Dendritic cell treated with granulocyte-macrophage colony-stimulating factor and Interleukin-4, amounts not matched to agents 40 ng/mL and 50 ng/mL, for 4 days (primary cell): ENCODE data around the gene BARHL2.

Experiments used
- H3K27ac Mint-ChIP-seq: one replicate; pipeline ENCODE4 v1.8.0; 2022; ENCODE audit warnings: mild to moderate bottlenecking, mixed read lengths
- H3K27me3 Mint-ChIP-seq: one replicate; pipeline ENCODE4 v1.8.0; 2022; ENCODE audit warnings: mild to moderate bottlenecking, mixed read lengths
- H3K36me3 Mint-ChIP-seq: one replicate; pipeline ENCODE4 v1.8.0; 2022; ENCODE audit warnings: low read depth, mixed read lengths
- H3K4me1 Mint-ChIP-seq: one replicate; pipeline ENCODE4 v1.8.0; 2022; ENCODE audit warnings: low read depth, mixed read lengths
- H3K4me3 Mint-ChIP-seq: one replicate; pipeline ENCODE4 v1.8.0; 2022; ENCODE audit warnings: mild to moderate bottlenecking, moderate library complexity, mixed read lengths
- H3K9me3 Mint-ChIP-seq: one replicate; pipeline ENCODE4 v1.8.0; 2022; ENCODE audit warnings: mixed read lengths
- intact Hi-C: fragments of 100-400 bp; cut with micrococcal nuclease; formaldehyde crosslinking; loops from one replicate; pipeline ENCODE4 v1.15.0; 2022

BARHL2 gene

GRCh38 chr1:90728502-90729287, 11.6 kb upstream of the BARHL2 start:
- H3K27ac Mint-ChIP-seq = no peak overlapping the region
- no peaks in the 10 kb centered on the region for H3K9me3 Mint-ChIP-seq

GRCh38 chr1:90727917-90728501, 10.9 kb upstream of the BARHL2 start:
- Mint-ChIP-seq H3K9me3 (no peaks in the 10 kb centered on the region), H3K4me3 (no peak overlapping the region), H3K27me3 (peaks cover 94% of the 10 kb centered on the region), H3K4me1 (peaks cover 69% of the 10 kb centered on the region), H3K36me3 (no peaks in the 10 kb centered on the region), H3K27ac (no peak overlapping the region)
- intact Hi-C loops = loop anchor here (10.0 kb wide), 1 partner anchor 117 kb away; no protein-coding TSS in a partner anchor

More at GRCh38 chr1:90728502-90729287, 11.6 kb upstream of the BARHL2 start:
- Mint-ChIP-seq H3K36me3 (no peaks in the 10 kb centered on the region), H3K4me1 (peaks cover 62% of the 10 kb centered on the region), H3K27me3 (peaks cover 94% of the 10 kb centered on the region), H3K4me3 (no peak overlapping the region)
- intact Hi-C loops = loop anchor here (10.0 kb wide), 1 partner anchor 116 kb away; no protein-coding TSS in a partner anchor

GRCh38 chr1:90726986-90727480, 9.9 kb upstream of the BARHL2 start:
- Mint-ChIP-seq H3K9me3 (no peaks in the 10 kb centered on the region), H3K27ac (no peak overlapping the region), H3K27me3 (peaks cover 95% of the 10 kb centered on the region), H3K4me3 (no peak overlapping the region), H3K36me3 (no peaks in the 10 kb centered on the region), H3K4me1 (peaks cover 71% of the 10 kb centered on the region)
- intact Hi-C loops = loop anchor here (10.0 kb wide), 1 partner anchor 118 kb away; no protein-coding TSS in a partner anchor

GRCh38 chr1:90726425-90726985, 9.4 kb upstream of the BARHL2 start:
- Mint-ChIP-seq H3K27me3 (peaks cover 97% of the 10 kb centered on the region), H3K4me3 (no peak overlapping the region), H3K4me1 (peaks cover 75% of the 10 kb centered on the region), H3K27ac (no peak overlapping the region), H3K9me3 (no peaks in the 10 kb centered on the region), H3K36me3 (no peaks in the 10 kb centered on the region)
- intact Hi-C loops = loop anchor here (10.0 kb wide), 1 partner anchor 118 kb away; no protein-coding TSS in a partner anchor

- peaks cover 75% of the 10 kb centered on the region for H3K4me1 Mint-ChIP-seq
- no peaks in the 10 kb centered on the region for H3K36me3 Mint-ChIP-seq
- no peak overlapping the region for H3K27ac Mint-ChIP-seq
- no peaks in the 10 kb centered on the region for H3K9me3 Mint-ChIP-seq
- H3K27me3 Mint-ChIP-seq = peaks cover 97% of the 10 kb centered on the region
- intact Hi-C loops = loop anchor here (10.0 kb wide), 1 partner anchor 119 kb away; no protein-coding TSS in a partner anchor
- H3K4me3 Mint-ChIP-seq = no peak overlapping the region
Measured at GRCh38 chr1:90725657-90726424, 8.7 kb upstream of the BARHL2 start.

GRCh38 chr1:90724926-90725656, 8.0 kb upstream of the BARHL2 start:
- Mint-ChIP-seq H3K4me1 (peaks cover 72% of the 10 kb centered on the region), H3K36me3 (no peaks in the 10 kb centered on the region), H3K4me3 (no peak overlapping the region), H3K9me3 (no peaks in the 10 kb centered on the region), H3K27me3 (peaks cover 97% of the 10 kb centered on the region), H3K27ac (no peak overlapping the region)
- intact Hi-C loops = loop anchor here (5.0 to 10.0 kb wide), 2 partner anchors 120 to 237 kb away; no protein-coding TSS in a partner anchor

GRCh38 chr1:90724361-90724760, 7.3 kb upstream of the BARHL2 start:
- peaks cover 67% of the 10 kb centered on the region for H3K4me1 Mint-ChIP-seq
- intact Hi-C loops = loop anchor here (5.0 to 10.0 kb wide), 2 partner anchors 120 to 238 kb away; no protein-coding TSS in a partner anchor
- H3K27ac Mint-ChIP-seq = no peak overlapping the region
- no peaks in the 10 kb centered on the region for H3K9me3 Mint-ChIP-seq
- H3K27me3 Mint-ChIP-seq = peaks cover 97% of the 10 kb centered on the region
- H3K4me3 Mint-ChIP-seq = no peak overlapping the region
- H3K36me3 Mint-ChIP-seq = no peaks in the 10 kb centered on the region

- intact Hi-C loops = loop anchor here (5.0 to 10.0 kb wide), 2 partner anchors 121 to 239 kb away; no protein-coding TSS in a partner anchor
- no peak overlapping the region for H3K27ac Mint-ChIP-seq
Measured at GRCh38 chr1:90723590-90724108, 6.5 kb upstream of the BARHL2 start.

GRCh38 chr1:90722874-90723589, 5.9 kb upstream of the BARHL2 start:
- Mint-ChIP-seq H3K4me3 (peak overlapping the region; percentile 59), H3K27ac (no peak overlapping the region), H3K36me3 (no peaks in the 10 kb centered on the region), H3K4me1 (peaks cover 68% of the 10 kb centered on the region), H3K27me3 (peaks cover 98% of the 10 kb centered on the region), H3K9me3 (no peaks in the 10 kb centered on the region)
- intact Hi-C loops = loop anchor here (5.0 to 10.0 kb wide), 2 partner anchors 122 to 239 kb away; no protein-coding TSS in a partner anchor

More at GRCh38 chr1:90723590-90724108, 6.5 kb upstream of the BARHL2 start:
- H3K9me3 Mint-ChIP-seq = no peaks in the 10 kb centered on the region
- peaks cover 98% of the 10 kb centered on the region for H3K27me3 Mint-ChIP-seq
- H3K36me3 Mint-ChIP-seq = no peaks in the 10 kb centered on the region
- H3K4me1 Mint-ChIP-seq = peaks cover 69% of the 10 kb centered on the region
- peak overlapping the region; percentile 59 for H3K4me3 Mint-ChIP-seq

- H3K4me1 Mint-ChIP-seq = peaks cover 71% of the 10 kb centered on the region
- H3K27ac Mint-ChIP-seq = no peak overlapping the region
- H3K4me3 Mint-ChIP-seq = no peak overlapping the region
- H3K9me3 Mint-ChIP-seq = no peaks in the 10 kb centered on the region
- peaks cover 95% of the 10 kb centered on the region for H3K27me3 Mint-ChIP-seq
- H3K36me3 Mint-ChIP-seq = no peaks in the 10 kb centered on the region
- intact Hi-C loops = loop anchor here (5.0 to 10.0 kb wide), 2 partner anchors 123 to 241 kb away; no protein-coding TSS in a partner anchor
Measured at GRCh38 chr1:90721210-90722194, 4.4 kb upstream of the BARHL2 start.

GRCh38 chr1:90720145-90720636, 3.1 kb upstream of the BARHL2 start:
- Mint-ChIP-seq H3K4me1 (peaks cover 63% of the 10 kb centered on the region), H3K9me3 (no peaks in the 10 kb centered on the region), H3K36me3 (no peaks in the 10 kb centered on the region), H3K27me3 (peaks cover 93% of the 10 kb centered on the region), H3K27ac (no peak overlapping the region), H3K4me3 (no peak overlapping the region)
- intact Hi-C loops = loop anchor here (1.0 to 10.0 kb wide), 3 partner anchors 125 to 445 kb away; no protein-coding TSS in a partner anchor
